ENCODE data around the gene MICOS13. TPM values are rescaled to one million over a fixed set of nuclear protein-coding genes. Genes with fewer than 3 reads are reported as not detected.

The MICOS13 gene
- total RNA-seq, 4 donors from 2014 or later: 48.9 to 79.1 (median 65.9) TPM

- no peaks in the 10 kb centered on the region for H3K4me1 ChIP-seq
- H3K36me3 ChIP-seq: peaks cover 4 to 100% (median 51%) of the 10 kb centered on the region in 3 donors
- H3K9me3 ChIP-seq: no peaks in the 10 kb centered on the region
- 97% methylated on average over 42 of the region's 42 CpGs for WGBS, 2 donors
- H3K27me3 ChIP-seq: no peaks in the 10 kb centered on the region
- TF ChIP-seq POLR2A (IDR thresholded peaks at IDR 0.05) (no peak), CTCF (IDR thresholded peaks at IDR 0.05) (no peak), EP300 (IDR thresholded peaks at IDR 0.05) (no peak)
- DNase-seq (ENCODE audit: low spot score in 2 of 2): no peak
- H3K4me3 ChIP-seq: no peak overlapping the region
- no peak overlapping the region for H3K27ac ChIP-seq
Observed at GRCh38 chr19:5661483-5661882, 18.8 kb downstream of the MICOS13 start.

DNA sequence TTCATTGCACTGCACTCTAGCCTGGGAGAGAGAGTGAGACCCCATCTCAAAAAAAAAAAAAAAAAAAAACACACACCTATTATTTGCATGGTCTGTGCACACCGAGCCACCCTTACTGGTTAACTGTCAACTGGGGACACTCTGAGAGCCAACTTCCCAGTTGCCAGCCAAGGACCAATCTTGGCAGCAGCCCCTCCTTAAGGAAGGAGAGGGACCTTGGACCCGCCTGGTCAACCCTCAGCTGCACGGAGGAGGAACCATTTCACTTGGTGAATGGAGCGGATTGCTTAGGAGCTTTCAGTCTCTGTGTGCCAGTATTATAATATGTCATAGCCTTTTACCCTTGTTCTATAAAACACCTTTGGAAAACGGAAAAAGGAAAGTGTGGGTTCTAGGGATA is 24.9 kb downstream of the MICOS13 start:
- no peak for DNase-seq (ENCODE audit: low spot score in 2 of 2)
- no peaks in the 10 kb centered on the region for H3K4me1 ChIP-seq
- H3K27me3 ChIP-seq: no peaks in the 10 kb centered on the region
- H3K27ac ChIP-seq: no peak overlapping the region
- no peak overlapping the region for H3K4me3 ChIP-seq
- TF ChIP-seq POLR2A (IDR thresholded peaks at IDR 0.05) (no peak), CTCF (IDR thresholded peaks at IDR 0.05) (no peak), EP300 (IDR thresholded peaks at IDR 0.05) (no peak)
- peaks cover 4 to 100% (median 43%) of the 10 kb centered on the region in 3 donors for H3K36me3 ChIP-seq
- no peaks in the 10 kb centered on the region for H3K9me3 ChIP-seq
- WGBS, 2 donors: 78 to 81% methylated on average over 5 of the region's 5 CpGs

GRCh38 chr19:5654931-5655330 is 25.4 kb downstream of the MICOS13 start:
- H3K9me3 ChIP-seq: no peaks in the 10 kb centered on the region
- no peaks in the 10 kb centered on the region for H3K27me3 ChIP-seq
- 88 to 95% methylated on average over 5 of the region's 5 CpGs for WGBS, 2 donors
- H3K4me3 ChIP-seq: no peak overlapping the region
- no peak for DNase-seq (ENCODE audit: low spot score in 2 of 2)
- no peak overlapping the region for H3K27ac ChIP-seq
- TF ChIP-seq CTCF (IDR thresholded peaks at IDR 0.05): no peak
- no peak for TF ChIP-seq EP300 (IDR thresholded peaks at IDR 0.05)
- TF ChIP-seq POLR2A (IDR thresholded peaks at IDR 0.05): no peak
- H3K36me3 ChIP-seq: peaks cover 5 to 100% (median 45%) of the 10 kb centered on the region in 3 donors
- no peaks in the 10 kb centered on the region for H3K4me1 ChIP-seq

GRCh38 chr19:5652261-5652660 is 28.1 kb downstream of the MICOS13 start:
- no peaks in the 10 kb centered on the region for H3K4me1 ChIP-seq
- H3K4me3 ChIP-seq: no peak overlapping the region
- H3K27ac ChIP-seq: no peak overlapping the region
- DNase-seq (ENCODE audit: low spot score in 2 of 2): no peak
- H3K27me3 ChIP-seq: no peaks in the 10 kb centered on the region
- peaks cover 5 to 93% (median 41%) of the 10 kb centered on the region in 3 donors for H3K36me3 ChIP-seq
- 88 to 89% methylated on average over 10 of the region's 10 CpGs for WGBS, 2 donors
- no peaks in the 10 kb centered on the region for H3K9me3 ChIP-seq
- no peak for TF ChIP-seq CTCF (IDR thresholded peaks at IDR 0.05)
- no peak for TF ChIP-seq EP300 (IDR thresholded peaks at IDR 0.05)
- no peak for TF ChIP-seq POLR2A (IDR thresholded peaks at IDR 0.05)

DNA sequence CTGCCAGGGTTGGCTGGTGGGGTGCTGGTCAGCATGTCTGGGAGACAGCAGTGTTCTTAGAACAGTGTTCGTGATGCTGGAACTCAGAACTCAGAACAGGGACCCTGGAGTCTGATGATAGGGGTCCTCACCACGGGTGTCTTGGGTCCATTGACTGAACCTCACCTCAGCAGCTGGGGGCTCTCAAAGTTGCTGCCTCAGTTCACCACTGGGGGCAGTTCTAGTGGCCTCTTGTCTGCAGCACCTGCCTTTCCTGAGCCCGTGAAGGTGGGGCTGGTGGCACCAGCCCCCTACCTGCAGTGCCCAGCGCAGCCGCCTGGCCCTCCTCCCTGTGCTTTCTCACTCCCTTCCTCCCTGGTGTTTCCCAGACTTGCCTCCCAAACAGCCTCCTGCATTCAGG is 29.0 kb downstream of the MICOS13 start:
- H3K27me3 ChIP-seq: no peaks in the 10 kb centered on the region
- 89 to 94% methylated on average over 5 of the region's 5 CpGs for WGBS, 2 donors
- no peak for TF ChIP-seq POLR2A (IDR thresholded peaks at IDR 0.05)
- no peak for TF ChIP-seq CTCF (IDR thresholded peaks at IDR 0.05)
- no peak for TF ChIP-seq EP300 (IDR thresholded peaks at IDR 0.05)

More for the DNA sequence above, 29.0 kb downstream of the MICOS13 start:
- no peak overlapping the region for H3K27ac ChIP-seq
- H3K4me3 ChIP-seq: no peak overlapping the region
- H3K9me3 ChIP-seq: no peaks in the 10 kb centered on the region
- H3K4me1 ChIP-seq: no peaks in the 10 kb centered on the region
- peaks cover 5 to 93% (median 43%) of the 10 kb centered on the region in 3 donors for H3K36me3 ChIP-seq
- DNase-seq (ENCODE audit: low spot score in 2 of 2): no peak
